OCI-M2 (cell line): ENCODE measurements around the gene ARHGAP33.
A peak's percentile ranks its signal among the peaks of the same experiment; 100 is the strongest.
"Not testable (repeated sequence)": the region's sequence is repeated elsewhere in the genome, so short reads cannot be mapped to it uniquely, and the experiment has no call there.

Source experiments
- DNase-seq: peaks from one replicate; lab custom pipeline; 2025; ENCODE audit not compliant: unreplicated experiment; lab: John Stamatoyannopoulos, UW

The ARHGAP33 gene

DNA sequence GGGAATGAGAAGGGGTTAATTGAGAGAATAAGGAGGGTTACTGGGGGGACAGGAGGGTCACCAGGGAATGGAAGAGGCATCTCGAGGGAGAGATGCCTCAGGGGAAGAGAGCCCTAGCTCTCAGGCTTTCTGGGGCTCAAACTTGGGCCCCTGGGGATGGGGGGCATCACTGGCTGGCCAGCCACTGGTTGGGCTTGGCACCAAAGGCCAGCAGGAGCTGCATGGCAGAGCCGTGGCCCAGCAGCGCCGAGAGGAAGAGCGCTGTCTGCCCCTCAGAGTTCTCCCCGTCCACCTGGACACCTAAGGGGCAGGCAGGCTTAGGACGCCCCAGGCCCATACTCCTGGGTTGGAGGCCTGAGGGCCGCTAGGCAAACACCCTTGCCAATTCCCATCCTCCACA lies 17.5 kb downstream of the ARHGAP33 start:
- DNase-seq = no peak

DNA sequence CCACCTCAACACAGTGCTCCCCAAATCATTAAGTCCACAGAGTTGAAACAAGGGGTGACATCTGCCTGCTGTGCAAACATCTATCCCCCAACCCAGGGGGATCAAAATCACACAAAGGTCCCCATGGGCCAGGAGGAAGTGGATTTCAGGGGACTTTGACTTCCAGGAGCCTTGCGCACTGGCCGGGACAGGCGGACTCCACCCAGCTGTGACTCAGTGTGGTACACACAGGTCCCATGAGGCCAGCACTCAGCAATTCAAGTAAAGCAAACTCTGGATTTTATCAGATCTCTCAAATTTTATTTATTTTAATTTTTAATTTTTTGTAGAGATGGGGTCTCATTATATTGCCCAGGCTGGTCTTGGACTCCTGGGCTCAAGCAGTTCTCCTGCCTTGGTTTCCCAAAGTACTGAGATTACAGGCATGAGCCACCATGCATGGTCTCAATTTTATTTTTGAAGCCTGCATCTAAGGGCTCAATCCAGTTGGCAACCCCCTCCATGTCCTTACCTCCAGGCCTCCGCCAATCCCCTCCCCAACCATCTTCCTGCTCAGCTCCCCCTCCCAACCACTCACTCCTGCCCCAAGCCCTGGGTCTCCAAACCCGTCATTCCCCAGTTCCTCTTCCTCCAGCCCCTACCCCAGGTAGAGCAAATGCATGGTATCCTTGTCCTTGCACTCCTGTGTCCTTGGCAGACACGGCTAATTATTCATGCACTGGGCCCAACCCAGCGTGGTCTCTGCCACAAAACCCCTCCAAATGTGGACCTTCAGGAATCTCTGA lies 18.2 kb downstream of the ARHGAP33 start:
- no peak for DNase-seq

DNA sequence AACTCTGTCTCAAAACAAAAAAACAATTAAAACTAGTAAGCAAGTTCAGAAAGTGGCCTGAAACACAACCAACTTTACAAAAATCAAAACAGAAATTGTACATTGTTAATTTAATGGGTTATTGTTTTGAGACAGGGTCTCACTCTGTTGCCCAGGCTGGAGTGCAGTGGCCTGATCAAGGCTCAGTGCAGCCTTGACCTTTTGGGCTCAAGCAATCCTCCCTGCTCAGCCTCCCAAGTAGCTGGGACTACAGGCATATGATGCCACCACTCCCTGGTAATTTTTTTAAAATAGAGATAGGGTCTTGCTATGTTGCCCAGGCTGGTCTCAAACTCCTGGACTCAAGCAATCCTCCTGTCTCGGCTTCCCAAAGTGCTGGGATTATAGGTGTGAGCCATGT lies 20.2 kb downstream of the ARHGAP33 start:
- DNase-seq = not testable (repeated sequence)

DNA sequence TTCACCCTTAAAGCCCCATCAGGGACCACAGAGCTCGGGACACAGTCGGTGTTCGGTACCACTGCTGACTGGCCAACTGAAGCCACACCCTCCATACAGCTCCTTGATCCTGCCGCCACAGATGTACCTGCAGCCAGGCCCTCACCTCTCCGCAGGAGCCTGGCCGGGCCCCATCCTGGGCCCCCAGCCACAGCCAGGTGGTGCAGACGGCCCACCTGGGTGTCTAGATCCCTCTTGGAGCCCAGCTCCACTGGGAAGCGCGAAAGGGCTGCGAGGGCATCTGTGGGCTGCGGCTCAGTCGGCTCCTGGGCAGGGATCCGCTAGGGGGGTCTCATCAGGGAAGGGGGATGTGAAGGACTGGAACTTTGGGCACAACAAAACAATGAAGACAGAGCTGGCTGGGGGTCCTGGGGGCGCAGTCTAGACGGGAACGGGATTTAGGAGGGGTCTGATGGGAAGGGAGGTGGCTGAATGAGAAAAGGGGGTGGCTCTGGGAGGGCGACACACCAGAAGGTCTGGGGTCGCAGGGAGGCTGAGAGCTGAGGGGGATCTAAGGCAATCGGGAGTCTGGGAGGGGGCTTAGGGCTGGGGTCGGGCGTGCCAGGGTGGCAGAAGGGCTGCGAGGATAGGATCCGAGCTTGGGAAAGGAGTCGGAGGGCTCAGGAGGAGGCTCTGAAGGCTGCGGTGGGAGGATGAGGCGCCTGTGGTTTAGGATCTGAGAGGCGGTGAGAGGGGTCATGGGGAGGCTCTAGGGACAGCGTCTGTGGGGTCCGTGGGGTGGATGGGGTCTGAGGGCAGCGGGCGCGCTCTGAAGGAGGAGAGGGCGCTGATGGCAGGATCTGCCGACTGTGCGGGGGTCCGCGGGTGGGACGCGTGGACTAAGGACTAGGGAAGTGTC lies 21.5 kb downstream of the ARHGAP33 start:
- DNase-seq = no peak

DNA sequence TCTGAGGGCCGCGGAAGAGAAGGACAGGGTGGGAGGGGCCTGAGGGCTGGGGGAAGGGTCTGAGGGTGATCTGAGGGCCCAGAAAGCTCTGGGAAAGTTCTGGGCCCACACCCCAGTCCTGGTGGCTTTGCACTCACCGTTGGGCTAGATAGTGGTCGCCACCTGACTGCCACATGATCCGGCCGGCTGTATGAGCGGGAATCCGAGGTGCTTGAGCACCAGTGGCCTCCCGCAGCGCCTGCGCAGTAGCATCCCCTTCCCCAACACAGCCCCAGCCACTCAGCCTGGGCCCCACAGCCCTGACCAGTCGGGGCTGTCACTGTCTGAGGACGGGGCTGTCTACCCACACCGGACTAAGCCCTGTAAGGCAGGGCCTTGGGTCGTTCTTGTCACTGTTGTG lies 22.3 kb downstream of the ARHGAP33 start:
- DNase-seq = no peak

DNA sequence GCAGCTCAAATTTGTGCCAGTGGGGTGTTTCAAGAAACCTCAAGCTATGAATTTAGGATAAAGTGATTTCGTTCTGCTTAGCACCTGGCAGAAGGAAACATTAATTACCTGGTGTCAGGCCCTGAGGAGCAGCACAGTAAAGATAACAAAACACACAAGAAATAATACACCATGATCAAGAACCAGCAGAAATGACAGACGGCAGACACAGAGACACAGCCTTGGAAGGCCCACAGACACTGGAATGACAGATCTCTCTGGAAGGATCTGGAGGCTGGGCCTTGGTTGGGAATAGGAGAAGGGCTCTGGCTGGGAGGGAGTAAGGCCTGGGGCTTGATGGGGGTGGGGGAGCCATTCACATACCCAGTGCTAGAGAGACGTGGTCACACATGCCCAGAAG lies 26.5 kb downstream of the ARHGAP33 start:
- DNase-seq = no peak

DNA sequence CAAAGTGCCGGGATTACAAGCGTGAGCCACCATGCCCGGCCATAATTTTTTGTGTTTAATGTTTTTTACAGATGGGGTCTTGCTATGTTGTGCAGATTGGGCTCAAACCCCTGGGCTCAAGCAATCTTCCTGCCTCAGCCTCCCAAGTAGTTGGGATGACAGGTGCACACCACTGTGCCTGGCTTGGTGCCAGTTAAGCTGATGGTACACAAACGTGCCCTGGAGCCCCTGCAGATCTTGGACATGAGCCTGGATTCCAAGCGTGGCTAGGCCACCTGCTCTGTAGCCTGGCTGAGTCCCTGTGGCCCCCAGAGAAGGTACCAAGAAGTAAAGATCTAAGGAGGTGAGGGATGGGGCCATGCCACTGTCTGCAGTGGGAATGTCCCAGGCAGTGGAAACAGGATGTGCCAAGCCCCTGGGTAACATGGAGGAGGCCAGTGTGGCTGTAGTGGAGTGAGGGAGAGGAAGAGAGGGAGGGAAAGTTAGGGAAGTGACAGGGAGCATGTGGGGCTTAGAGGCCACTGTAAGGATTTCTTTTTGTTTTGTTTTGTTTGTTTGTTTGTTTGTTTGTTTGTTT lies 30.2 kb downstream of the ARHGAP33 start:
- DNase-seq = no peak

DNA sequence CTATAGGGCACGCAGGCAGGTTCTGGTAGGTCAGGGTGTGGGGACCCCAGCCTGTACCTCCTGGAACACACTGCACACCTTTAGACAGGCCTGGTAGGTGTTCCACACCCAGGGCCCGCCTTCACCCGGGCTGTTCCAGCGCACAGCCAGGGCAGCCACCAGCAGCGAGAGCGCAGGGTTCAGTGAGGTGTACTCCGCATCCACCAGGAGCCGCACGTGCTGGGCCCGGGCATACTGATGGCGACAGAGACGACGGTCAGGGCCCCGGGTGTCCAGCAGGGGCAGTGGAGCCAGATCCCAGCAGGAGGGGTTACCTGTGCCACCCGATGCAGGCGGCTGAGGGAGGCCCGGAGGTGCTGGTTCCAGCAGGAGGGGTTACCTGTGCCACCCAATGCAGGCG lies 31.2 kb downstream of the ARHGAP33 start:
- no peak for DNase-seq

DNA sequence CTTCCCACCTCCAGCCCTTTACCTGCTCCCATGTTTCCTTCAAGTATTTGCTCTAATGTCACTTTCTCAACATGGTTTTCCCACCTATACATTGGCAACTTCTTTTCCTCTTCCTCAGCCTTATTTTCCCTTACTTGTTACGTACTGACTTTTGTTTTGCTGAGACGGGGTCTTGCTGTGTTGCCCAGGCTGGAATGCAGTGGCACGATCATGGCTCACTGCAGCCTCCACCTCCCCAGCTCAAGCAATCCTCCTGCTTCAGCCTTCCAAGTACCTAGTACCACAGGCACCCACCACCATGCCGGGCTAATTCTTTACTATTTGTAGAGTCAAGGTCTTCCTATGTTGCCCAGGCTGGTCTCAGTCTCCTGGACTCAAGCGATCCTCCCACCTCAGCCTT lies 32.3 kb downstream of the ARHGAP33 start:
- DNase-seq = no peak

DNA sequence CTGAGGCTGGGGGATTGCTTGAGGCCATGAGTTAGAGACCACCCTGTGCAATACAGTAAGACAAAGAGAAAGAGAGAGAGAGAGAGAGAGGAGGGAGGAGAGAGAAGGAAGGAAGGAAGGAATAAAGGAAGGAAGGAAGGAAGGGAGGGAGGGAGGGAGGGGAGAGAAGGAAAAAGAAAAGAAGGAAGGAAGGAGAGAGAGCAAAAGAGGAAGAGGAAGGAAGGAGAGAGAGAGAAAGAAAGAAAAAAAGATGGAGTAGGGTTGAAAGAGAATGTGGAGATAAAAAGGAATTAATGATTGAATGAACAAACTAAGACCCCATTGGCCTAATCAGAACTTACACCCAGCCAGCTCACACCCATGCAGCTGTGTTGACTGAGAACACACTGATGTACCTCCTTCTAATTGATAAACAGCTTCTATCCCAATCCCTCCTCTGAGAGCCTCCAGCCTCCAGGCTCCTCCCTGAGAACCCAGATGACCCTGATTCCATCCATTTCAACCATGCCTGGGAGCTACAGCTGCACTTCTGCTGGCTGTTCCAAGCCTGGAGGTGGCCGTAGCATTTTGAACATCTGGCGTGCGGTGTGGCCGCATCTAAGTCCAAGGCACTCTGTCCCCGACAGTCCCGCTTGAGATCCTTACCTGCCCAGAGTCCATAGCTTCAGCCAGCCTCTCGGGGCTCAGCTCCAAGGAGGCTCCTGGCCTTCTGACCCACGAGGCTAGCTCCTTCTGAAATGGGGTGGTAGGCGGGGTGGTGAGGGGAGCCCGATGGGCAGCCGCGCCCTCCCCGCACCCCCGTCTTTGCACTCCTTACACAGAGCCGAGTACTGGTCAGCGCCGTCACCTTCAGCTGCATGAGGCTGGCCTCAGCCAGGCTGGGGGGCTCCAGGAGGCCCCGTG lies 36.2 kb downstream of the ARHGAP33 start:
- no peak for DNase-seq

DNA sequence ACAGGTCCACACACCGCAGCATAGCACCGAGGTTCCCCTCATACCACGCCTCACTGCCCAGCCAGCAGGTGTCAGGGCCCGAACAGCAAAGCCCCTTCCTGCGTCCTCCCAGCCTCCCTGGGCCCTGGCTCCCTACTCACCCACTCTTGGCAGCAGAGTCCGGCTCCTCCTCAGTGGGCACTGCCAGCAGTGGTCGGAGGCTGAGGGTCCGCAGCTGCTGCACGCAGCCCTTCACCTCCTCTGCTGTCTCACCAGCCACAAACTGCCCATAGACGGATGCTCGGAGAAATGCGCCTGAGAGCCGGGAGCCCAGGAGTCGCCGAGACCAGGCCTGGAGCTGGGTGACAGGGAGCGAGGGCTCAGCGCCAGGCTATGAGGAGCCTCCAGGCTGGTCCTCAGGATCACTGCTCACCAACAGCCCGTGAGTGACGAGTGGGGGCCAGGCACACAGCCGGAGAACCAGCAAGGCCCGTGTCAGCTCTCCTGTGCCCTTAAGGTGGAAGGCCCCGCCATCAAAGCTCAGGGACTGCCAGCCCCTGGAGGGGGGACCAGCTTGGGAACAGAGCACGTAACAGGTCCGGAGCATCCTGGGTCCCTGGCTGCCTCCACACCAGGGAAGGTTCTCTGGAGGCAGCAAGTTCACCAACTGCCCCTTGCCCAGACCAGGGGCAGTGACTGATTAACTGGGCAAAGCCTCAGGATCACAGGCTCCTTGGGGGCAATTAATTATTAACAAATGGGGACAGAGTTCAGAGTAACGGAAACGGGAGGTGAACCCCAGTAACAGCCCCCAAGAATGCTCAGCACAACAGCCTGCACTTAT lies 37.1 kb downstream of the ARHGAP33 start, which contains the start of gene PRODH2:
TSS of gene PRODH2 (minus strand) at position 626 of the 823 bp plus-strand sequence. CDS start at position 586, 40 bp downstream.
- DNase-seq = no peak

DNA sequence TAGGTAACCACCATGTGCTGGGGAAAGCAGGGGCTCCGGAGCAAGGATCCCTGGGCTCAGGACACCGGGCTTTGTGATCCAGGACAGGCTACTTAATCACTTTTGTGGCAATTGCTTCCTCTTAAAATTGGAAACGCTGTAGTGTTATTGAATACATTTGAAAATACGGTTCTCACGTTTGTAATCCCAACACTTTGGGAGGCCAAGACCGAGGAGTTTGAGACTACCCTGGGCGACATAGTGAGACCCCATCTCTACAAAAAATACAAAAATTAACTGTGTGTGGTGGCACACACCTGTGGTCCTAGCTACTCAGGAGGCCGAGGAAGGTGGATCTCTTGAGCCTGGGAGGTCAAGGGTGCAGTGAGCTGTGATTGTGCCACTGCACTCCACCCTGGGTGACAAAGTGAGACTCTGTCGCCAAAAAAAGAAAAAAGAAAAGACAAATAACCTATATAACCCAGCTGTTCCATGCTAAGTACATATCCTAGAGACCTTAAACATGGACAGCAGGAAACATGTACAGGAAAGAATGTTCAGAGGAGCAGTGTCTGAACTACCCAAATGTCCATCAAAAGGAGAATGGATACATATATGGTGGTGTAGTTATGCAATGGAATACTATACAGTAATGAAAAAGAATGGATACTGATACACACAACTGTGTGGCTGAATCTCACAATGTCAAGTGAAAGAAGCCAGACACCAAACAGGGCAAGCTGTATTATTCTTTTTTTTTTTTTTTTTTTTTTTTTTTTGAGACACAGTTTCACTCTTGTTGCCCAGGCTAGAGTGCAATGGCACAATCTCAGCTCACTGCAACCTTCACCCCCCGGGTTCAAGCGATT lies 37.9 kb downstream of the ARHGAP33 start:
- no peak for DNase-seq

DNA sequence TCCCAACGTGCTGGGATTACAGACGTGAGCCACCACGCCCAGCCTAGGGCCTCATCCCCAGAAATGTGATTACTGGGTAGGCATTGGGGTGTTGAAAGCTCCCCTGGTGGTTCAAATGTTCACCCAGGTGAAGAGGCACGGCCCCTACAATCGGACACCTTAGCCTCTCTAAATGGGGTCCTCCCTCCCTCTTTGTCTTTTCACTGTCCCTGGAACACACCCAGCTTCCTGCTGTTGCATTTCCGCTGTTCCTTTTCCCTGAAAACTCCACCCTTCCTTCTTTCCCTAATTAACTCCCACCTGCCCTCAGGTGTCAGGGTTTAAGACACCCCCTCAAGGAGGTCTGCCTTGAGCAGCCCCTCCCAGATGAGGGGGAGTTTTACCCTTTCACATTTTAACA lies 40.9 kb downstream of the ARHGAP33 start:
- DNase-seq = no peak

DNA sequence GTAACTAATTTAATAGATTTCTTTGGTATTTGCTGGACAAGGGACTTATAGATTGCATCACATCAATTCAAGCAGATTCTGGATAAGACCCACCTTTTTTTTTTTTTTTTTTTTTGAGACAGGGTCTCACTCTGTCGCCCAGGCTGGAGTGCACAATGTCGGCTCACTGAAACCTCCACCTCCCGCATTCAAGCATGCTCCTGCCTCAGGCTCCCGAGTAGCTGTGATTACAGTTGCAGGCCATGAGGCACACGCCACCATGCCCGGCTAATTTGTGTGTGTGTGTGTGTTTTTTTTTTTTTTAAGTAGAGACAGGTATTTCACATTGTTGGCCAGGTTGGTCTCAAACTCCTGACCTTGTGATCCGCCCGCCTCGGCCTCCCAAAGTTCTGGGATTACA lies 41.5 kb downstream of the ARHGAP33 start:
- DNase-seq = no peak

DNA sequence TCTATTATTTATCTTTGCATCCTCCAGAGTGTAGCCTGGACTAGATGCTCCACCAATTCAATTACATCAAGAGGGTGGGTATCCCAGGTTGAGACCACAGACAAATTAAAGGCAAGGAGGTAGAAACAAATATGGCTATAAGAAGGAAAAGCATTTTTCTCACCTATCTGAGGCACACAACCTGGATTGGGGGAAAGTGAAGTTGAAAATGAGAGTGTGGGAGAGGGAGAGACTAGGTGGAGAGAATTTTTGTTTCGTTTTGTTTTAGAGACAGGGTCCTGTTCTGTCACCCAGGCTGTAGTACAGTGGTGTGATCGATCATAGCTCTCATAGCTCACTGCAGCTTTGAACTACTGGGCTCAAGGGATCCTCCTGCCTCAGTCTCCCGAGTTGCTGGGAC lies 43.1 kb downstream of the ARHGAP33 start:
- DNase-seq = no peak

DNA sequence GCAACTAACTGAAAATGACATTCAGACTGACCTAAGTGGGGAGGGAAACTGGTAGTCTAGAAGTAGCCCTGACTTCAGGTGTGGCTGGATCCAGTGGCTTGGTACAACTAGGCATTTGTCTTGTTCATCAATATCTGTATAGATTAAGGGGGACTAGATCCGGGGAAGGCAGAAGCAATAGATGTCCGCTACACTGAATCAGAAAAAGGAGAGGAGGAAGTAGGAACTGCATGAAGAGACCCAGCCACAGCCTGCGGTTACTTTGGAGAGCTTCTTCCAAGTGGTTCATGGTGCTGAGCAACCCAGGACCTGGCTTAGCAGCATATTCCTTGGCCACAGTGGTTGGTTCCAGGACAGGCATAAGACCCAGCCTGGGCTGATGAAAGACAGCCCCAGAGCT lies 47.2 kb downstream of the ARHGAP33 start:
- peak; percentile 89 for DNase-seq

DNA sequence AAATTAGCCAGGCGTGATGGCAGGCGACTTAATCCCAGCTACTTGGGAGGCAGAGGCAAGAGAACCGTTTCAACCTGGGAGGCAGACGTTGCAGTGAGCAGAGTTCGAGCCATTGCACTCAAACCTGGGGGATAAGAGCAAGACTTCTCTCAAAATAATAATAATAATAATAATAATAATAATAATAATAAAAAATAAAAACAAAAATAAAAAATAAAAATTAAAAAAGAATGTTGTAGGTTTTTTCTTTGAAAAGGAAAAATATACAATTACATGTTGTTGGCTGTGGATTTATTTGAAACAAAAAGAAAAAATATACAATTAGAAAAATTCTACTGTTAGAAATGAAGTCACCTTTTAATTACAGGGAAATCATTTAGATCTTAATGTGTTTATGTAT lies 48.8 kb downstream of the ARHGAP33 start:
- no peak for DNase-seq

DNA sequence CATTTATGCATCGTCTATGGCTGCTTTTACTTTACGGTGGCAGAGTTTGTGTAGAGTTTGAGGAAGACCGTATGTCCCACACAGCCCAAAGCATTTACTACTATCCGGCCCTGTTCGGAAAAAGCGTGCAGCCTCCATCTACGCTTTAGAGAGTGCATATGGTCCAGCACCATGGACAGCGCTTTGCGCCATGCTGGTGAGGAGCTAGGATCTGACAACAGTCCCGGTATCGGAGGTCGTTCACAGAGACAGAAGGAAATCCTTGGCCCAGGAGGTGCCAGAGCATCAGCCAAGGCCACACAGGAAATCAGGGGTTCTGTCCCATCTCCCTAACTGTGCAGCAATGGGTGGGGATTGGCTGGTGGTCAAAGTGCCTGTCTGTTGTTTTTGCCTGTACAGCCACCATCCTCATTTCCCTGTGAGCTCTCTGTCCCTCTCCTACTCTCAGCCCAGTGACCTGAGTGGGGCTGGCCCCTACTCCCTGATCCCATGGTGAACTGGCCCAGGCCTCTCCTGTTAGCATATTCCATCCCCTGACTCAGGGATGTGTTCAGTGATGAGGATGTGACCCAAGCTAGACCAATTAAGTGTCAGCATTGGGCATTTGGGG lies 53.4 kb downstream of the ARHGAP33 start:
- peak; percentile 95 for DNase-seq

DNA sequence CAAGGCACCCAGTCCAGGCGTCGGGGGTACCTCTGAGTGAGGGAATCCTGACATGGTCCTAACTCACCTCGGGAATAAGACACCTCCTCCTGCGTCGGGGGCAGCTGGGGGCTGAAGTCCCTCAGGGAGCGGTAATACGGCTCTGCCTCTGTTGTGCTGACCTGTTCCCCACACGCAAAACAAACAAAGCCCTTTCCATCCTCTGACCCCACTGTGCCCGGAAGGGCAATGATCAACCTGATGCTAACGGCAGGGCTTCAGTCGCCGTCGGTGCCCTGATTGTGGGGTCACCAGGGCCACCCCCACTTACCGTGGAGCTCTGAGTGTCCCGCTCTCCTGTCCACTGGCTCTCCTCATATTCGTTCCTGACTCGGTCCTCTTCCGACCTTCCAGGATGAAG lies 55.6 kb downstream of the ARHGAP33 start:
- no peak for DNase-seq
